Mesenchymal stem cell (in vitro differentiated cells and primary cell): ENCODE measurements around the gene GTF3C1.

ENCODE experiments used
- DNase-seq: peaks from one replicate; pipeline ENCODE4 v3.0.0-alpha.2; 2013
- H2AFZ ChIP-seq: one replicate; pipeline ENCODE4 v1.6.1; 2013; ENCODE audit warnings: low read depth, mild to moderate bottlenecking, control low read depth, inconsistent platforms, low read length, moderate library complexity
- H2AK5ac ChIP-seq: 2 replicates; pipeline ENCODE4 v1.6.1; 2013; ENCODE audit warnings: low read length, moderate library complexity, mild to moderate bottlenecking, inconsistent platforms; ENCODE audit not compliant: severe bottlenecking
- H2BK120ac ChIP-seq: one replicate; pipeline ENCODE4 v1.6.1; 2013; ENCODE audit warnings: low read depth, mild to moderate bottlenecking, inconsistent platforms, low read length, moderate library complexity
- H2BK12ac ChIP-seq, 2 experiments: one replicate each; pipeline ENCODE4 v1.6.1; 2013; ENCODE audit warnings: inconsistent platforms in 2 of 2, low read length in 2 of 2, mild to moderate bottlenecking in 2 of 2, moderate library complexity in 2 of 2, control low read depth in 1 of 2
- H2BK15ac ChIP-seq: one replicate; pipeline ENCODE4 v1.6.1; 2013; ENCODE audit warnings: mild to moderate bottlenecking, low read depth, inconsistent platforms; ENCODE audit not compliant: poor library complexity, severe bottlenecking
- H2BK5ac ChIP-seq: 2 replicates; pipeline ENCODE4 v1.6.1; 2013; ENCODE audit warnings: low read depth, mild to moderate bottlenecking, low read length, control low read depth, inconsistent platforms; ENCODE audit not compliant: poor library complexity, severe bottlenecking
- H3K14ac ChIP-seq, 2 experiments: one replicate each; pipeline ENCODE4 v1.6.1; 2013; ENCODE audit warnings: inconsistent platforms in 2 of 2, low read length in 2 of 2, control low read depth in 1 of 2, mild to moderate bottlenecking in 1 of 2, moderate library complexity in 1 of 2
- H3K18ac ChIP-seq, 2 experiments: one replicate each; pipeline ENCODE4 v1.6.1; 2013; ENCODE audit warnings: inconsistent platforms in 2 of 2, low read length in 2 of 2, control low read depth in 1 of 2, low read depth in 1 of 2, mild to moderate bottlenecking in 1 of 2
- H3K23ac ChIP-seq, 2 experiments: one replicate each; pipeline ENCODE4 v1.6.1; 2013; ENCODE audit warnings: inconsistent platforms in 2 of 2, low read length in 2 of 2, mild to moderate bottlenecking in 2 of 2, moderate library complexity in 2 of 2, control low read depth in 1 of 2
- H3K27ac ChIP-seq: 2 replicates; pipeline ENCODE4 v1.5.1; 2013; ENCODE audit warnings: mild to moderate bottlenecking, moderate library complexity, low read length, control low read depth, inconsistent platforms; ENCODE audit not compliant: poor library complexity, severe bottlenecking
- H3K27me3 ChIP-seq, 2 experiments: 2 replicates each; pipeline versions ENCODE4 v1.6.1 to v1.7.0; 2013; ENCODE audit warnings: low read length in 2 of 2, mild to moderate bottlenecking in 2 of 2, moderate library complexity in 2 of 2, control low read depth in 1 of 2, inconsistent platforms in 1 of 2; ENCODE audit not compliant: control insufficient read depth in 1 of 2, insufficient read depth in 1 of 2
- H3K36me3 ChIP-seq, 2 experiments: 2 replicates each; pipeline versions ENCODE4 v1.6.1 to v1.7.0; 2013; ENCODE audit warnings: low read length in 2 of 2, control low read depth in 1 of 2, inconsistent platforms in 1 of 2, low read depth in 1 of 2, mild to moderate bottlenecking in 1 of 2; ENCODE audit not compliant: insufficient read depth in 2 of 2, control insufficient read depth in 1 of 2
- H3K4ac ChIP-seq, 2 experiments: one replicate each; pipeline ENCODE4 v1.6.1; 2013; ENCODE audit warnings: inconsistent platforms in 2 of 2, low read length in 2 of 2, mild to moderate bottlenecking in 2 of 2, moderate library complexity in 2 of 2, control low read depth in 1 of 2, low read depth in 1 of 2
- H3K4me1 ChIP-seq: 2 replicates; pipeline ENCODE4 v1.6.1; 2013; ENCODE audit warnings: low read depth, low read length, control low read depth; ENCODE audit not compliant: control insufficient read depth, insufficient read depth
- H3K4me2 ChIP-seq: 2 replicates; pipeline ENCODE4 v1.6.1; 2013; ENCODE audit warnings: low read length, mild to moderate bottlenecking, inconsistent platforms; ENCODE audit not compliant: poor library complexity, severe bottlenecking
- H3K4me3 ChIP-seq, 2 experiments: 2 replicates each; pipeline versions ENCODE4 v1.5.1 to v1.7.0; 2013; ENCODE audit warnings: low read length in 2 of 2, mild to moderate bottlenecking in 2 of 2, control low read depth in 1 of 2, low read depth in 1 of 2; ENCODE audit not compliant: insufficient read depth in 1 of 2
- H3K79me1 ChIP-seq: replicated peaks from 2 replicates; pipeline ENCODE4 v1.6.1; 2013; ENCODE audit warnings: mild to moderate bottlenecking, control low read depth, low read length, inconsistent platforms; ENCODE audit not compliant: poor library complexity, severe bottlenecking
- H3K9ac ChIP-seq: 2 replicates; pipeline ENCODE4 v1.7.0; 2013; ENCODE audit warnings: mild to moderate bottlenecking, low read length, moderate library complexity
- H3K9me3 ChIP-seq: 2 replicates; pipeline ENCODE4 v1.7.0; 2013; ENCODE audit warnings: mild to moderate bottlenecking, low read length; ENCODE audit not compliant: control insufficient read depth
- H4K8ac ChIP-seq: one replicate; pipeline ENCODE4 v1.6.1; 2013; ENCODE audit warnings: inconsistent platforms, mild to moderate bottlenecking, low read length, moderate library complexity
- H4K91ac ChIP-seq: one replicate; pipeline ENCODE4 v1.6.1; 2013; ENCODE audit warnings: mild to moderate bottlenecking, low read length, inconsistent platforms
- WGBS: methylation state at CpG from one replicate; pipeline ENCODE4 v1.1.7; 2013; ENCODE audit warnings: mixed read lengths; 5-methylcytosine and 5-hydroxymethylcytosine counted together

The GTF3C1 gene

GRCh38 chr16:27556471-27556870, 6.8 kb upstream of the GTF3C1 start:
- Histone ChIP-seq H3K4me2 (no peak overlapping the region), H3K9me3 (no peaks in the 10 kb centered on the region), H3K23ac (no peak overlapping the region), H3K27ac (no peak overlapping the region), H2BK15ac (no peak overlapping the region), H2AK5ac (no peak overlapping the region), H4K8ac (no peak overlapping the region), H2AFZ (no peak overlapping the region), H4K91ac (no peak overlapping the region), H2BK12ac (no peak overlapping the region), H3K14ac (no peak overlapping the region), H3K79me1 (peaks cover 31% of the 10 kb centered on the region), H3K4me3 (no peak overlapping the region), H3K9ac (no peak overlapping the region), H3K27me3 (no peaks in the 10 kb centered on the region), H3K18ac (no peak overlapping the region), H2BK120ac (no peak overlapping the region), H2BK5ac (no peak overlapping the region), H3K36me3 (peaks cover 5 to 12% of the 10 kb centered on the region in 2 experiments), H3K4ac (no peak overlapping the region), H3K4me1 (no peaks in the 10 kb centered on the region)
- WGBS: no CpG with 5 or more reads among the region's 1 CpG
- no peak for DNase-seq

GRCh38 chr16:27551036-27551435, 1.3 kb upstream of the GTF3C1 start:
- no peak overlapping the region for H2BK120ac ChIP-seq
- no peak overlapping the region for H2AK5ac ChIP-seq
- no peak overlapping the region for H3K14ac ChIP-seq
- no CpG with 5 or more reads among the region's 1 CpG for WGBS
- H3K36me3 ChIP-seq: peaks cover 3 to 4% of the 10 kb centered on the region in 2 experiments
- H4K91ac ChIP-seq: no peak overlapping the region
- H3K9ac ChIP-seq: peak overlapping the region; percentile 99
- H2BK15ac ChIP-seq: no peak overlapping the region
- peak; percentile 33 for DNase-seq
- no peaks in the 10 kb centered on the region for H3K9me3 ChIP-seq
- no peak overlapping the region for H2BK12ac ChIP-seq
- H3K4me2 ChIP-seq: peak overlapping the region; percentile 77
- H2AFZ ChIP-seq: no peak overlapping the region
- peaks cover 25% of the 10 kb centered on the region for H3K79me1 ChIP-seq
- H3K27ac ChIP-seq: no peak overlapping the region
- H3K18ac ChIP-seq: no peak overlapping the region
- H3K27me3 ChIP-seq: no peaks in the 10 kb centered on the region
- no peak overlapping the region for H2BK5ac ChIP-seq
- H3K4me3 ChIP-seq: peak overlapping the region in 1 of 2 experiments; percentile 99
- H3K4ac ChIP-seq: no peak overlapping the region
- peaks cover 15% of the 10 kb centered on the region for H3K4me1 ChIP-seq
- no peak overlapping the region for H3K23ac ChIP-seq
- H4K8ac ChIP-seq: no peak overlapping the region

- Histone ChIP-seq H2BK15ac (peak overlapping the region; percentile 0), H3K14ac (no peak overlapping the region), H3K18ac (no peak overlapping the region), H4K8ac (no peak overlapping the region), H4K91ac (no peak overlapping the region), H2BK12ac (no peak overlapping the region), H3K9me3 (no peaks in the 10 kb centered on the region), H3K27me3 (no peaks in the 10 kb centered on the region), H3K4ac (no peak overlapping the region), H3K36me3 (peaks cover 3 to 9% of the 10 kb centered on the region in 2 experiments), H2AK5ac (no peak overlapping the region), H2BK5ac (no peak overlapping the region), H2AFZ (no peak overlapping the region), H3K27ac (no peak overlapping the region), H3K4me3 (peak overlapping the region; percentile 91 to 99), H3K23ac (no peak overlapping the region), H3K4me2 (peak overlapping the region; percentile 77), H3K9ac (peak overlapping the region; percentile 99), H3K4me1 (peaks cover 15% of the 10 kb centered on the region), H2BK120ac (no peak overlapping the region), H3K79me1 (peaks cover 26% of the 10 kb centered on the region)
- WGBS: 91% methylated on average over 3 of the region's 4 CpGs
- no peak for DNase-seq
These were observed 838 bp upstream of the GTF3C1 start for GRCh38 chr16:27550582-27550920.

GRCh38 chr16:27549464-27549745, 308 bp downstream of the GTF3C1 start:
- peak overlapping the region; percentile 94 for H2AFZ ChIP-seq
- H3K79me1 ChIP-seq: peaks cover 31% of the 10 kb centered on the region
- no peak overlapping the region for H2BK5ac ChIP-seq
- H2AK5ac ChIP-seq: no peak overlapping the region
- no peaks in the 10 kb centered on the region for H3K27me3 ChIP-seq
- peak overlapping the region; percentile 54 for H3K27ac ChIP-seq
- no peak overlapping the region for H2BK15ac ChIP-seq
- DNase-seq: no peak
- peaks cover 12 to 20% of the 10 kb centered on the region in 2 experiments for H3K36me3 ChIP-seq
- H4K91ac ChIP-seq: no peak overlapping the region
- peak overlapping the region; percentile 54 for H3K4me2 ChIP-seq
- peak overlapping the region in 1 of 2 experiments; percentile 97 for H3K14ac ChIP-seq
- peak overlapping the region in 1 of 2 experiments; percentile 31 for H2BK12ac ChIP-seq
- no peaks in the 10 kb centered on the region for H3K9me3 ChIP-seq
- peak overlapping the region in 1 of 2 experiments; percentile 85 for H3K4ac ChIP-seq
- H3K4me3 ChIP-seq: peak overlapping the region; percentile 92 to 99
- peak overlapping the region; percentile 99 for H3K9ac ChIP-seq
- 0% methylated on average over 12 of the region's 21 CpGs for WGBS
- H2BK120ac ChIP-seq: no peak overlapping the region
- peak overlapping the region in 1 of 2 experiments; percentile 83 for H3K23ac ChIP-seq
- H4K8ac ChIP-seq: peak overlapping the region; percentile 70
- H3K18ac ChIP-seq: peak overlapping the region in 1 of 2 experiments; percentile 84
- peaks cover 15% of the 10 kb centered on the region for H3K4me1 ChIP-seq
